Trophoblast cell (in vitro differentiated cells and primary cell): ENCODE results near the gene YKT6.

Experiments used
- DNase-seq, 2 donors: peaks; one replicate each; pipeline ENCODE4 v3.0.0-alpha.2; 2016
- H2AFZ ChIP-seq: 2 replicates; pipeline ENCODE4 v1.6.1; 2013; ENCODE audit warnings: low read length, moderate library complexity, mild to moderate bottlenecking; ENCODE audit not compliant: insufficient read depth, poor library complexity
- H2AK5ac ChIP-seq: 2 replicates; pipeline ENCODE4 v1.6.1; 2013; ENCODE audit warnings: mild to moderate bottlenecking, low read length
- H2BK120ac ChIP-seq: 2 replicates; pipeline ENCODE4 v1.6.1; 2013; ENCODE audit warnings: low read length, mild to moderate bottlenecking, moderate library complexity; ENCODE audit not compliant: insufficient read depth, poor library complexity
- H2BK12ac ChIP-seq: 2 replicates; pipeline ENCODE4 v1.6.1; 2013; ENCODE audit warnings: mild to moderate bottlenecking, low read length, moderate library complexity
- H2BK5ac ChIP-seq: 2 replicates; pipeline ENCODE4 v1.6.1; 2013; ENCODE audit warnings: low read length, low read depth, moderate library complexity, mild to moderate bottlenecking; ENCODE audit not compliant: poor library complexity
- H3K14ac ChIP-seq: 2 replicates; pipeline ENCODE4 v1.6.1; 2013; ENCODE audit warnings: mild to moderate bottlenecking, low read length
- H3K18ac ChIP-seq: 2 replicates; pipeline ENCODE4 v1.6.1; 2013; ENCODE audit warnings: mild to moderate bottlenecking, low read length
- H3K23ac ChIP-seq: 2 replicates; pipeline ENCODE4 v1.6.1; 2013; ENCODE audit warnings: low read length
- H3K27ac ChIP-seq: 2 replicates; pipeline ENCODE4 v1.5.1; 2013; ENCODE audit warnings: low read depth, mild to moderate bottlenecking, inconsistent platforms, low read length, moderate library complexity
- H3K27me3 ChIP-seq: 2 replicates; pipeline ENCODE4 v1.6.1; 2013; ENCODE audit warnings: inconsistent platforms, mild to moderate bottlenecking, low read length, moderate library complexity; ENCODE audit not compliant: insufficient read depth
- H3K36me3 ChIP-seq, 2 experiments: 1 replicate in 1 of 2; 2 replicates in 1 of 2; pipeline ENCODE4 v1.6.1; 2013; ENCODE audit warnings: low read length in 2 of 2, mild to moderate bottlenecking in 2 of 2, moderate library complexity in 1 of 2; ENCODE audit not compliant: insufficient read depth in 2 of 2, control insufficient read depth in 1 of 2
- H3K4ac ChIP-seq: 2 replicates; pipeline ENCODE4 v1.6.1; 2013; ENCODE audit warnings: low read depth, mild to moderate bottlenecking, low read length, moderate library complexity
- H3K4me1 ChIP-seq, 2 experiments: 1 replicate in 1 of 2; 2 replicates in 1 of 2; pipeline ENCODE4 v1.6.1; 2013; ENCODE audit warnings: low read length in 2 of 2, mild to moderate bottlenecking in 2 of 2, moderate library complexity in 1 of 2; ENCODE audit not compliant: insufficient read depth in 2 of 2, control insufficient read depth in 1 of 2
- H3K4me2 ChIP-seq: 2 replicates; pipeline ENCODE4 v1.6.1; 2013; ENCODE audit warnings: inconsistent platforms, mild to moderate bottlenecking, low read length, moderate library complexity
- H3K4me3 ChIP-seq: 2 replicates; pipeline ENCODE4 v1.5.1; 2013; ENCODE audit warnings: mild to moderate bottlenecking, low read depth, low read length, inconsistent platforms
- H3K79me1 ChIP-seq: one replicate; pipeline ENCODE4 v1.6.1; 2013; ENCODE audit warnings: low read length
- H3K79me2 ChIP-seq: 2 replicates; pipeline ENCODE4 v1.6.1; 2013; ENCODE audit warnings: low read length, mild to moderate bottlenecking; ENCODE audit not compliant: control insufficient read depth, insufficient read depth, poor library complexity
- H3K9ac ChIP-seq: 2 replicates; pipeline ENCODE4 v1.6.1; 2013; ENCODE audit warnings: mild to moderate bottlenecking, low read length
- H3K9me3 ChIP-seq: 2 replicates; pipeline ENCODE4 v1.6.1; 2013; ENCODE audit warnings: low read depth, mild to moderate bottlenecking, control low read depth, inconsistent platforms, low read length; ENCODE audit not compliant: insufficient read depth
- H4K12ac ChIP-seq: 2 replicates; pipeline ENCODE4 v1.6.1; 2013; ENCODE audit warnings: low read depth, mild to moderate bottlenecking, low read length, moderate library complexity
- H4K8ac ChIP-seq: 2 replicates; pipeline ENCODE4 v1.6.1; 2013; ENCODE audit warnings: low read depth, mild to moderate bottlenecking, low read length, moderate library complexity
- H4K91ac ChIP-seq: one replicate; pipeline ENCODE4 v1.6.1; 2013; ENCODE audit warnings: low read depth, mild to moderate bottlenecking, low read length, moderate library complexity
- WGBS: extraction: QIAGEN DNeasy Blood & Tissue Kit; methylation state at CpG from one replicate; pipeline ENCODE4 v1.1.7; 2013; ENCODE audit warnings: missing lambda C conversion rate; ENCODE audit not compliant: insufficient read length, insufficient coverage; ENCODE audit errors: extremely low coverage; 5-methylcytosine and 5-hydroxymethylcytosine counted together

The YKT6 gene

GRCh38 chr7:44217852-44218402, 17.1 kb downstream of the YKT6 start:
- Histone ChIP-seq H3K4me2 (no peak overlapping the region), H2BK12ac (no peak overlapping the region), H2AFZ (no peak overlapping the region), H2AK5ac (no peak overlapping the region), H3K4ac (no peak overlapping the region), H3K9me3 (peaks cover 2% of the 10 kb centered on the region), H3K9ac (no peak overlapping the region), H3K14ac (no peak overlapping the region), H2BK5ac (no peak overlapping the region), H4K8ac (no peak overlapping the region), H3K18ac (no peak overlapping the region), H2BK120ac (no peak overlapping the region), H3K23ac (no peak overlapping the region), H3K27ac (no peak overlapping the region), H3K27me3 (no peaks in the 10 kb centered on the region), H3K4me1 (peaks cover 0 to 3% of the 10 kb centered on the region in 2 experiments), H4K12ac (no peak overlapping the region), H3K4me3 (no peak overlapping the region), H3K36me3 (peaks cover 10 to 16% of the 10 kb centered on the region in 2 experiments), H4K91ac (no peak overlapping the region), H3K79me2 (no peaks in the 10 kb centered on the region), H3K79me1 (no peaks in the 10 kb centered on the region)
- DNase-seq: no peak
- WGBS: no CpG with 5 or more reads among the region's 17 CpGs

- Histone ChIP-seq H2BK120ac (no peak overlapping the region), H3K27me3 (no peaks in the 10 kb centered on the region), H3K4me3 (no peak overlapping the region), H3K4me1 (peaks cover 0 to 3% of the 10 kb centered on the region in 2 experiments), H3K18ac (no peak overlapping the region), H3K9me3 (peaks cover 2% of the 10 kb centered on the region), H3K23ac (no peak overlapping the region), H3K4me2 (no peak overlapping the region), H3K79me1 (no peaks in the 10 kb centered on the region), H4K8ac (no peak overlapping the region), H2BK12ac (no peak overlapping the region), H4K91ac (no peak overlapping the region), H3K36me3 (peaks cover 6 to 9% of the 10 kb centered on the region in 2 experiments), H2AFZ (no peak overlapping the region), H2BK5ac (no peak overlapping the region), H3K79me2 (no peaks in the 10 kb centered on the region), H4K12ac (no peak overlapping the region), H3K4ac (no peak overlapping the region), H3K14ac (no peak overlapping the region), H3K27ac (no peak overlapping the region), H3K9ac (no peak overlapping the region), H2AK5ac (no peak overlapping the region)
- WGBS: no CpG with 5 or more reads among the region's 26 CpGs
- DNase-seq: no peak
These were observed 17.8 kb downstream of the YKT6 start for GRCh38 chr7:44218418-44219201.

DNA sequence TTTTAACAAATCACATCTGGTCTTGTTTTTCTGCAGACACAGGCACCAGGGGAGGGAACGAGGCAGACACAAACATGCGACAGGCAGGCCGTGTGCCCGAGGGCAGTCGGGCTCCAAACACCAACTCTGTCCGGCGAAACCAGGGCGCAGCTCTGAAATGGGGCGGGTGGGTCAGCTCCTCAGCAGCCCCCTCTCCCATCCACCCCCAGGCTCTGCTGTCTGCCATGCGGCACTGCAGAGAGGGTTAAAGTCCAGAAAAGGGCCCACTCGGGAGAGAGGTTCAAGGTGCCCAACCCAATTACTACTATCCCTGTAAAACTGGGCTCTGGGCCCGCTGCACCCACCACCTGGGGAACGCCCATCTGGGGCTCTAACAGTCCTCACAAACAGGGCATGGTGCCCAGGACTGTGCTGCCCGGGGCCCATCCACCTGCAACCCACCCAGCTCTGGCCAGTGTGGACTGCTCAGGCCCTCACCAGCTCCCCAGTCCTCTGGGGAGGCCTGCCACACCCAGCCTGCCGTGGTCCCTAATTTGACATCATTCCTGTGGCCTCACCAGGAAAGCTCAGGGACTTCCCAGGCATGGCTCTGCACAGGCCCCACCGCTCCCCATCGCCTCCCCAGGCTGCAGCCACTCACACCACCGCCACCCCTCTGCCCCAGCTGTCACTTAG, 18.7 kb downstream of the YKT6 start:
- Histone ChIP-seq H3K79me1 (no peaks in the 10 kb centered on the region), H4K12ac (no peak overlapping the region), H3K79me2 (no peaks in the 10 kb centered on the region), H4K91ac (no peak overlapping the region), H2AK5ac (no peak overlapping the region), H2AFZ (no peak overlapping the region), H4K8ac (no peak overlapping the region), H2BK12ac (no peak overlapping the region), H3K4ac (no peak overlapping the region), H3K4me1 (peaks cover 0 to 3% of the 10 kb centered on the region in 2 experiments), H2BK5ac (no peak overlapping the region), H3K9ac (no peak overlapping the region), H2BK120ac (no peak overlapping the region), H3K27me3 (no peaks in the 10 kb centered on the region), H3K23ac (no peak overlapping the region), H3K14ac (no peak overlapping the region), H3K4me2 (no peak overlapping the region), H3K36me3 (peaks cover 4 to 5% of the 10 kb centered on the region in 2 experiments), H3K9me3 (peaks cover 4% of the 10 kb centered on the region), H3K18ac (no peak overlapping the region), H3K4me3 (no peak overlapping the region), H3K27ac (no peak overlapping the region)
- no peak for DNase-seq
- no CpG with 5 or more reads among the region's 18 CpGs for WGBS

DNA sequence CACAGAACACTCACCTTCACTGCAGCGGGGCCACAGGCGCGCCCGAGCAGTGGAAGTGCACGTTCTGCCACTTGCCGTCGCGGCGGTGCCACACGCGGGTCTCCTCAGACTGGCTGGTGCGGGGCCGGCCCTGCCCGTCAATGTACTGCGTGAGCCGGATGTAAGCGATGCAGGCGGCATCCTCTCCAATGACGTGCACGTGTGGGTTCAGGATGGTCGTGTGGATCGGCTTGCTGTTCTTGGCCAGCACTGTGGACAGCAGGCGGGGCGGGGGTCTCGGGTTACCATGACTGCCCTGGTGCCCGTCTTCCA, 19.2 kb downstream of the YKT6 start:
- WGBS: no CpG with 5 or more reads among the region's 26 CpGs

More for the DNA sequence above, 19.2 kb downstream of the YKT6 start:
- Histone ChIP-seq H3K4me2 (no peak overlapping the region), H3K18ac (no peak overlapping the region), H2BK120ac (no peak overlapping the region), H3K79me1 (no peaks in the 10 kb centered on the region), H3K27me3 (no peaks in the 10 kb centered on the region), H3K23ac (no peak overlapping the region), H3K27ac (no peak overlapping the region), H4K91ac (no peak overlapping the region), H3K4ac (no peak overlapping the region), H2BK12ac (no peak overlapping the region), H2AFZ (no peak overlapping the region), H3K36me3 (no peaks in the 10 kb centered on the region), H3K14ac (no peak overlapping the region), H3K4me1 (peaks cover 0 to 3% of the 10 kb centered on the region in 2 experiments), H4K8ac (no peak overlapping the region), H3K4me3 (no peak overlapping the region), H3K79me2 (no peaks in the 10 kb centered on the region), H3K9me3 (peaks cover 4% of the 10 kb centered on the region), H2AK5ac (no peak overlapping the region), H4K12ac (no peak overlapping the region), H2BK5ac (no peak overlapping the region), H3K9ac (no peak overlapping the region)
- DNase-seq: no peak
